ENCODE data around the gene DBH. TPM values are rescaled to one million over a fixed set of nuclear protein-coding genes. Genes with fewer than 3 reads are reported as not detected.

DBH gene
- total RNA-seq, 1 experiment from 2014 or later = not detected

DNA sequence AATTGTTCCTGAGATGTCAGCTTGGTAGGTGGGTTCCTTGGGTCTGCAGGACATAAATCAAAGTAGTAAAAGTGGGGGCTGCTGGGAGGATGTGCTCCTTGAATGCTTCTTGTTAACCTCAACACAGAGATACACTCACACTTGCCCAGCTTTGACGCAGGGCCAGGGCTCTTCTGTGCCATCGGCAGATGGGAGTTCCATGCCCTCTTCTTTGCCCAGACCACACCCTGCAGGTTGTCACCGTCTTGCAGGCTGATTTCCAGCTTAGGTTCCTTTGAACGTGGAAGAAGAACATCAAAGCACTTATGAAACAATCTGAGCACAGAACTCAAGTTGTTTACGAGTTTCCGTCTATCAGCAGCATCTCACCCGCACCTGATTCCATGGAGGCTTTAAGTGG, 11.0 kb downstream of the DBH start:
- no TSS peak for BruUV-seq (replicated peaks)
- no peaks in the 10 kb centered on the region for H4K20me1 ChIP-seq (ENCODE audit: insufficient read depth)
- H3K27me3 ChIP-seq (ENCODE audit: insufficient read depth, low read length) = peaks cover 25% of the 10 kb centered on the region; the same call in 1 of the 2 replicates
- H3K4me3 ChIP-seq (replicated peaks in 1 of 2; ENCODE audit: low read depth in 1 of 2, low read length in 2 of 2) = no peak overlapping the region
- H3K4me1 ChIP-seq (ENCODE audit: control insufficient read depth in 1 of 2, insufficient read depth in 2 of 2, low read length in 2 of 2) = no peaks in the 10 kb centered on the region
- no peak overlapping the region for H3K4me2 ChIP-seq (ENCODE audit: low read length)
- ChIA-PET CTCF (no interaction called here), RAD21 (ENCODE audit: low non-redundant PET in 1 of 2, low total read pairs in 2 of 2, uncharacterized antibody in 2 of 2, unreplicated experiment in 2 of 2) (no interaction called here), POLR2A (no interaction called here)
- ATAC-seq (no peak), DNase-seq (ENCODE audit: low read depth, low spot score) (no peak)
- TF ChIP-seq, protein P1, sequence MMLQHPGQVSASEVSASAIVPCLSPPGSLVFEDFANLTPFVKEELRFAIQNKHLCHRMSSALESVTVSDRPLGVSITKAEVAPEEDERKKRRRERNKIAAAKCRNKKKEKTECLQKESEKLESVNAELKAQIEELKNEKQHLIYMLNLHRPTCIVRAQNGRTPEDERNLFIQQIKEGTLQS (IDR thresholded peaks at IDR 0.05) = no peak
- TF ChIP-seq ZNF274 (IDR thresholded peaks at IDR 0.05; ENCODE audit: low read depth, low read length) (no peak), TCF7L2 (IDR thresholded peaks at IDR 0.05; ENCODE audit: borderline replicate concordance, extremely low read depth, insufficient read depth, insufficient read length) (no peak), EGR1 (IDR thresholded peaks at IDR 0.05; ENCODE audit: low read depth) (no peak), CEBPB (IDR thresholded peaks at IDR 0.05; ENCODE audit: low read depth) (no peak), POLR2AphosphoS5 (IDR thresholded peaks at IDR 0.05; ENCODE audit: low read depth, low read length) (no peak), CBX3 (IDR thresholded peaks at IDR 0.05; ENCODE audit: low read depth) (no peak), RAD21 (IDR thresholded peaks at IDR 0.05; ENCODE audit: low read depth) (no peak), POLR2A (IDR thresholded peaks at IDR 0.05; ENCODE audit: borderline replicate concordance, extremely low read depth, insufficient read depth, insufficient read length) (no peak), ZFX (IDR thresholded peaks at IDR 0.05) (no peak), YY1 (IDR thresholded peaks at IDR 0.05; ENCODE audit: extremely low read depth, insufficient replicate concordance, low read depth, low read length) (no peak), SP1 (IDR thresholded peaks at IDR 0.05; ENCODE audit: low read depth) (no peak), SRF (IDR thresholded peaks at IDR 0.05; ENCODE audit: low read depth) (no peak), EZH2phosphoT487 (IDR thresholded peaks at IDR 0.05; ENCODE audit: borderline replicate concordance) (no peak), FOSL1 (IDR thresholded peaks at IDR 0.05; ENCODE audit: low read depth) (no peak)
- TF ChIP-seq, protein P2, sequence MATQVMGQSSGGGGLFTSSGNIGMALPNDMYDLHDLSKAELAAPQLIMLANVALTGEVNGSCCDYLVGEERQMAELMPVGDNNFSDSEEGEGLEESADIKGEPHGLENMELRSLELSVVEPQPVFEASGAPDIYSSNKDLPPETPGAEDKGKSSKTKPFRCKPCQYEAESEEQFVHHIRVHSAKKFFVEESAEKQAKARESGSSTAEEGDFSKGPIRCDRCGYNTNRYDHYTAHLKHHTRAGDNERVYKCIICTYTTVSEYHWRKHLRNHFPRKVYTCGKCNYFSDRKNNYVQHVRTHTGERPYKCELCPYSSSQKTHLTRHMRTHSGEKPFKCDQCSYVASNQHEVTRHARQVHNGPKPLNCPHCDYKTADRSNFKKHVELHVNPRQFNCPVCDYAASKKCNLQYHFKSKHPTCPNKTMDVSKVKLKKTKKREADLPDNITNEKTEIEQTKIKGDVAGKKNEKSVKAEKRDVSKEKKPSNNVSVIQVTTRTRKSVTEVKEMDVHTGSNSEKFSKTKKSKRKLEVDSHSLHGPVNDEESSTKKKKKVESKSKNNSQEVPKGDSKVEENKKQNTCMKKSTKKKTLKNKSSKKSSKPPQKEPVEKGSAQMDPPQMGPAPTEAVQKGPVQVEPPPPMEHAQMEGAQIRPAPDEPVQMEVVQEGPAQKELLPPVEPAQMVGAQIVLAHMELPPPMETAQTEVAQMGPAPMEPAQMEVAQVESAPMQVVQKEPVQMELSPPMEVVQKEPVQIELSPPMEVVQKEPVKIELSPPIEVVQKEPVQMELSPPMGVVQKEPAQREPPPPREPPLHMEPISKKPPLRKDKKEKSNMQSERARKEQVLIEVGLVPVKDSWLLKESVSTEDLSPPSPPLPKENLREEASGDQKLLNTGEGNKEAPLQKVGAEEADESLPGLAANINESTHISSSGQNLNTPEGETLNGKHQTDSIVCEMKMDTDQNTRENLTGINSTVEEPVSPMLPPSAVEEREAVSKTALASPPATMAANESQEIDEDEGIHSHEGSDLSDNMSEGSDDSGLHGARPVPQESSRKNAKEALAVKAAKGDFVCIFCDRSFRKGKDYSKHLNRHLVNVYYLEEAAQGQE (IDR thresholded peaks at IDR 0.05; ENCODE audit: low read depth) = no peak
- TF ChIP-seq, protein P3, sequence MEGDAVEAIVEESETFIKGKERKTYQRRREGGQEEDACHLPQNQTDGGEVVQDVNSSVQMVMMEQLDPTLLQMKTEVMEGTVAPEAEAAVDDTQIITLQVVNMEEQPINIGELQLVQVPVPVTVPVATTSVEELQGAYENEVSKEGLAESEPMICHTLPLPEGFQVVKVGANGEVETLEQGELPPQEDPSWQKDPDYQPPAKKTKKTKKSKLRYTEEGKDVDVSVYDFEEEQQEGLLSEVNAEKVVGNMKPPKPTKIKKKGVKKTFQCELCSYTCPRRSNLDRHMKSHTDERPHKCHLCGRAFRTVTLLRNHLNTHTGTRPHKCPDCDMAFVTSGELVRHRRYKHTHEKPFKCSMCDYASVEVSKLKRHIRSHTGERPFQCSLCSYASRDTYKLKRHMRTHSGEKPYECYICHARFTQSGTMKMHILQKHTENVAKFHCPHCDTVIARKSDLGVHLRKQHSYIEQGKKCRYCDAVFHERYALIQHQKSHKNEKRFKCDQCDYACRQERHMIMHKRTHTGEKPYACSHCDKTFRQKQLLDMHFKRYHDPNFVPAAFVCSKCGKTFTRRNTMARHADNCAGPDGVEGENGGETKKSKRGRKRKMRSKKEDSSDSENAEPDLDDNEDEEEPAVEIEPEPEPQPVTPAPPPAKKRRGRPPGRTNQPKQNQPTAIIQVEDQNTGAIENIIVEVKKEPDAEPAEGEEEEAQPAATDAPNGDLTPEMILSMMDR (IDR thresholded peaks at IDR 0.05 in 2 of 3, conservative IDR thresholded peaks at IDR 0.05 in 1 of 3; ENCODE audit: borderline replicate concordance in 1 of 3, insufficient read depth in 1 of 3, low read depth in 2 of 3, low read length in 2 of 3) = no peak
- TF ChIP-seq, protein P4, sequence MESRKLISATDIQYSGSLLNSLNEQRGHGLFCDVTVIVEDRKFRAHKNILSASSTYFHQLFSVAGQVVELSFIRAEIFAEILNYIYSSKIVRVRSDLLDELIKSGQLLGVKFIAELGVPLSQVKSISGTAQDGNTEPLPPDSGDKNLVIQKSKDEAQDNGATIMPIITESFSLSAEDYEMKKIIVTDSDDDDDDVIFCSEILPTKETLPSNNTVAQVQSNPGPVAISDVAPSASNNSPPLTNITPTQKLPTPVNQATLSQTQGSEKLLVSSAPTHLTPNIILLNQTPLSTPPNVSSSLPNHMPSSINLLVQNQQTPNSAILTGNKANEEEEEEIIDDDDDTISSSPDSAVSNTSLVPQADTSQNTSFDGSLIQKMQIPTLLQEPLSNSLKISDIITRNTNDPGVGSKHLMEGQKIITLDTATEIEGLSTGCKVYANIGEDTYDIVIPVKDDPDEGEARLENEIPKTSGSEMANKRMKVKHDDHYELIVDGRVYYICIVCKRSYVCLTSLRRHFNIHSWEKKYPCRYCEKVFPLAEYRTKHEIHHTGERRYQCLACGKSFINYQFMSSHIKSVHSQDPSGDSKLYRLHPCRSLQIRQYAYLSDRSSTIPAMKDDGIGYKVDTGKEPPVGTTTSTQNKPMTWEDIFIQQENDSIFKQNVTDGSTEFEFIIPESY (IDR thresholded peaks at IDR 0.05; ENCODE audit: extremely low read depth, insufficient replicate concordance, low read length) = no peak
- H3K36me3 ChIP-seq (ENCODE audit: control insufficient read depth in 1 of 2, insufficient read depth in 2 of 2, low read length in 2 of 2) = no peaks in the 10 kb centered on the region
- no peaks in the 10 kb centered on the region for H3K79me2 ChIP-seq (ENCODE audit: insufficient read depth, low read length)
- no peak overlapping the region for H3K9ac ChIP-seq (ENCODE audit: low read length)
- intact Hi-C loops (cut with micrococcal nuclease) = no loop called here
- no peaks in the 10 kb centered on the region for H3K9me2 ChIP-seq (ENCODE audit: insufficient read depth)
- H3K27ac ChIP-seq (ENCODE audit: low read depth, low read length) = no peak overlapping the region
- no peak overlapping the region for H2AFZ ChIP-seq (ENCODE audit: low read depth, low read length, poor library complexity, severe bottlenecking)
- H3K9me3 ChIP-seq (ENCODE audit: control insufficient read depth in 1 of 2, insufficient read depth in 1 of 2, low read depth in 1 of 2, low read length in 2 of 2) = no peaks in the 10 kb centered on the region
